Retinal pigment epithelial cell (primary cell): Measurements from ENCODE around the gene ACTR3C.

Experiments
- DNase-seq: peaks from one replicate; pipeline ENCODE4 v3.0.0-alpha.2; 2010; ENCODE audit warnings: low read depth
- H3K4me3 ChIP-seq: 2 replicates; pipeline ENCODE4 v1.5.1; 2011; ENCODE audit warnings: mild to moderate bottlenecking, low read length, control low read depth, moderate library complexity
- CTCF ChIP-seq: conservative IDR thresholded peaks from 2 replicates; pipeline ENCODE4 v1.5.1; 2011; ENCODE audit warnings: low read depth, low read length, control low read depth, inconsistent platforms

ACTR3C gene

GRCh38 chr7:150322833-150323681 is at the start of gene ACTR3C, which contains the start of gene LRRC61:
TSS of gene ACTR3C (minus strand) at chr7:150323545. CDS start at chr7:150295296, 28,249 bp downstream.
TSS of gene LRRC61 (plus strand) at chr7:150323355. CDS start at chr7:150336862, 13,507 bp downstream.
- DNase-seq, result no peak
- no peak for TF ChIP-seq CTCF
- peak within 1 kb of the TSS; percentile 60 for H3K4me3 ChIP-seq

- no peak for TF ChIP-seq CTCF
- DNase-seq, result no peak
- no peak overlapping the region for H3K4me3 ChIP-seq
These were observed 49.1 kb upstream of the ACTR3C start for GRCh38 chr7:150372271-150373048.

- DNase-seq, result no peak
- no peak for TF ChIP-seq CTCF
- H3K4me3 ChIP-seq, result no peak overlapping the region
These were observed 48.6 kb upstream of the ACTR3C start for GRCh38 chr7:150371996-150372270.

GRCh38 chr7:150371131-150371995 is 48.0 kb upstream of the ACTR3C start:
- no peak for DNase-seq
- no peak for TF ChIP-seq CTCF
- peak overlapping the region; percentile 82 for H3K4me3 ChIP-seq

- TF ChIP-seq CTCF, result peak; percentile 10
- peak; percentile 47 for DNase-seq
- peak overlapping the region; percentile 82 for H3K4me3 ChIP-seq
These were observed 47.3 kb upstream of the ACTR3C start for GRCh38 chr7:150370612-150371071.

- TF ChIP-seq CTCF, result no peak
- no peak for DNase-seq
- peak overlapping the region; percentile 82 for H3K4me3 ChIP-seq
These were observed 46.6 kb upstream of the ACTR3C start for GRCh38 chr7:150369748-150370501.
